H54 (cell line): Measurements from ENCODE around the gene PTPRA.
A peak's percentile ranks its signal among the peaks of the same experiment; 100 is the strongest.
"Not testable (repeated sequence)": the region's sequence is repeated elsewhere in the genome, so short reads cannot be mapped to it uniquely, and the experiment has no call there.

Source experiments
- DNase-seq: peaks from one replicate; pipeline ENCODE4 v3.0.0; 2011; ENCODE audit warnings: low spot score, mixed read lengths; ENCODE audit not compliant: insufficient read length
- FAIRE-seq: peaks from 3 replicates; lab custom pipeline; 2011; peaks lifted over from hg19 to GRCh38; lab: Jason Lieb, UNC
- POLR2A ChIP-seq: IDR thresholded peaks from 2 replicates; pipeline ENCODE4 v1.6.1; 2011; ENCODE audit warnings: low read depth, mild to moderate bottlenecking, low read length

The PTPRA gene

DNA sequence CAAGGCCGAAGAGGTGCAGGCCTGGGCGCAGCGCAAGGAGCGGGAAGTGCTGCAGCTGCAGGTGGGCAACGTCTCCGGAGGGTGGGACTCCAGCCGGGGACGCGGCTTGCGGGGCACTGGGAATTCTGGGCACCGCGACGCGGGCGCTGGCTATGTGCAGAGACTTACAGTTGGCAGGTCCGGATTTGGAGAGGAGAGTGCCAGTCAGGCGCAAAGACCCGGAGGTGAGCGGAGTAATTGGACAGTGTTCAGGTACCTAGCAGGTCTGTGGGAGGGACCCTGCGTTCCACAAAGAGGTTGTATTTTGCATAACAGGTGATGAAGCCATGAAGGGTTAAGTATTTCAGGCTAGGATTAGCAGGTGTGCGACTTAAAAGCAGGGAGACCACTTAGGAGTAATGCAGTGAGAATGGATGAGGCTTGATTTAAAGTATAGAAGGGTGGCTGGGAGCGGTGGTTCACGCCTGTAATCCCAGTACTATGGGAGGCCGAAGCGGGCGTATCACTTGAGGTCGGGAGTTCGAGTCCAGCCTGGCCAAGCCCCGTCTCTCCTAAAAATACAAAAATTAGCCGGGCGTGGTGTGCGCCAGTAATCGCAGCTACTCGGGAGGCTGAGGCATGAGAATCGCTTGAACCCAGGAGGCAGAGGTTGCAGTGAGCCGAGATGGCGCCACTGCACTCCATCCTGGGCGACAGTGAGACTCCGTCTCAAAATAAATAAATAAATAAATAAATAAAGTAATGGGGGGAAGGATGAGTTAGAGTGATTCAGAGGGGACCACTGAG lies 173.6 kb downstream of the PTPRA start:
- FAIRE-seq (no peak), DNase-seq (no peak)
- TF ChIP-seq POLR2A = no peak

DNA sequence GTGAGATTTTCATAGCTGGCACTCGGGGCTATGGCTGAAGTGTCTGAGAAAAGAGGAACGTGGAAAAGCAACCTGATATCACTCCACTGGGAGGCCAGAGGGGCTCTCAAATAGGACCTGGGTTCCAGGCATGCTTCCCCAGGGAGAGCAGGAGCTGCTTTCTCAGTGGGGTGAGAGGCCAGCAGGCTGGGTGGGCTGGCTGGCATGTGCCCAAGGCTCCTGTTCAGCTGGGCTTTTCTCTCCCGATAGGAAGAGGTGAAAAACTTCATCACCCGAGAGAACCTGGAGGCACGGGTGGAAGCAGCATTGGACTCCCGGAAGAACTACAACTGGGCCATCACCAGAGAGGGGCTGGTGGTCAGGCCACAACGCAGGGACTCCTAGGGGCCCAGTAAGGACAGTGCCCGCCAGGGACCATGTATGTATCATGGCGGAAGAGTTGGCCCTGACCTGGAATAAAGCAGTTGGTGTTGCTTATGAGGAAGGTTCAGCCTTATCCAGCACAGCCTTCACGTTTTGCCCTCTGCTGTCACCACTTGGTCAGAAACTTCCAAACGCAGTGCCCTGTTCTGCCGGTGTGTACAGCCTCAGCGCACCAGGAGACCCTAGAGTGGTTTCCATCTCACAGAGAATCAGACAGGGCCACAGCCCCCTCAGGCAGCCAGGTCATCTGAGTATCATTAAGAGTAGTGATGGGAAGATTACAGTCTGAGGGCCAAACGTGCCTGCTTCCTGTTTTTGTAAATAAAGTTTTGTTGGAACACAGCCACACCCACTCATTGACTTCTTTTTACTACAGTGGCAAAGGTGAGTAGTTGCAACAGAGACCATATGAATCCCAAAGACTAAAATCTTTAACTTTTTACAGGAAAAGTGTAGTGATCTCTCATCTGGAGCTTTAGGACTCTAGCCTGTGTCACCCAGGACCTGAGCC lies 174.5 kb downstream of the PTPRA start:
- FAIRE-seq (no peak), DNase-seq (no peak)
- TF ChIP-seq POLR2A = no peak

DNA sequence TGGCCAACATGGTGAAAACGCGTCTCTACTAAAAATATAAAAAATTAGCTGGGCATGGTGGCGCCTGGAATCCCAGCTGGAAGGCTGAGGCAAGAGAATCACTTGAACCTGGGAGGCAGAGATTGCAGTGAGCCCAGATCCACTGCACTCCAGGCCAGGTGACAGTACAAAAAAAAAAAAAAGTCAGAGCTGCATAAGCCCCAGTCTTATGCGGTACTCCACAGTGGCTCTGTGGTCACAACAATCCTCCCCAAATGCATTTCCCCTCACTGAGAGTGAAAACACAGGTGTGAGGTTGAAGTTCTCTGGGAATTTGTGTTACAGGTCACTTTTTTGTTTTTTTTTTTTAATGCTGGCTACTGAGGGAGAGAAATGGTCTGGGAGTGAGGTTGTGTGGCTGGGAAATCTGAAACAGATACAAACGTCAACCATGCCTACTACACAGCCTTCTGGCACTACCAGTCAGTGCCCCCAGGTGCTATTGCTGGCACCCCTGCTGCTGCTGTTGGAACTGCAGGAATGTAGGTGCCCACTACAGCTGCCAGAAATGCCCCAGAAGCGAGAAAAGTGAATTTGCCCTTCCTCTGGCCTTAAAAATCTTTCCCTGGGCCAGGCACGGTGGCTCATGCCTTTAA lies 178.2 kb downstream of the PTPRA start:
- no peak for DNase-seq

DNA sequence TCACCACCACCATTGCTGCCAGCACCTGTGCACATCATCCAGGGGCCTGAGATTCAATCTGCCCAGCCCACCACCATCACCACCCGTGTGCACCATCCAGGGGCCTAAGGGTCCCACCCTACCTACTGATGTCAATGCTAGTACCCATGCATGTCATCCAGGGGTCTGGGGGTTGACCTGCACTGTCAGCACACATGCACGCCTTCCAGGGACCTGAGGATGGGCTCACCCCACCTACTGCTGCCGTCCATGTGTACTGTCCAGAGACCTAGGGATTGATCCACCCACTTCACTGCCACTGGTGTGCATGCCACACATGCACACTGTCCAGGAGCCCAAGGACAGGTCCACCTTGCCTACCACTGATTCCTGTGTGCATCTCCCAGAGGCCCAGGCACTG lies 186.2 kb downstream of the PTPRA start:
- DNase-seq = no peak
- FAIRE-seq = no peak
- TF ChIP-seq POLR2A = no peak

More for the DNA sequence above, 178.2 kb downstream of the PTPRA start:
- no peak for TF ChIP-seq POLR2A
- FAIRE-seq = no peak

DNA sequence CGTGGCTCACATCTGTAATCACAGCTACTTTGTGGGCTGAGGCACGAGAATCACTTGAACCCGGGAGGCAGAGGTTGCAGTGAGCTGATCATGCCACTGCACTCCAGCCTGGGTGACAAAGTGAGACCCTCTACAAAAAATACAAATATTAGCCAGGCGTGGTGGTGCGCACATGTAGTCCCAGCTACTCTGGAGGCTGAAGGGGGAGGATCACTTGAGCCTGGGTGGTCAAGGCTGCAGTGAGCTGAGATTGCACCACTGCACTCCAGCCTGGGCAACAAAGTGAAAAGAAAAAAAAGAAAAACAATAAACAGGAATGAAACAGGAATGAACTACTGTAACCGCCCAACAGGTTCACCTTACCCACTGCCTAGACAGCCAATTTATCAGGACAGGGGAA lies 190.8 kb downstream of the PTPRA start:
- DNase-seq = not testable (repeated sequence)

DNA sequence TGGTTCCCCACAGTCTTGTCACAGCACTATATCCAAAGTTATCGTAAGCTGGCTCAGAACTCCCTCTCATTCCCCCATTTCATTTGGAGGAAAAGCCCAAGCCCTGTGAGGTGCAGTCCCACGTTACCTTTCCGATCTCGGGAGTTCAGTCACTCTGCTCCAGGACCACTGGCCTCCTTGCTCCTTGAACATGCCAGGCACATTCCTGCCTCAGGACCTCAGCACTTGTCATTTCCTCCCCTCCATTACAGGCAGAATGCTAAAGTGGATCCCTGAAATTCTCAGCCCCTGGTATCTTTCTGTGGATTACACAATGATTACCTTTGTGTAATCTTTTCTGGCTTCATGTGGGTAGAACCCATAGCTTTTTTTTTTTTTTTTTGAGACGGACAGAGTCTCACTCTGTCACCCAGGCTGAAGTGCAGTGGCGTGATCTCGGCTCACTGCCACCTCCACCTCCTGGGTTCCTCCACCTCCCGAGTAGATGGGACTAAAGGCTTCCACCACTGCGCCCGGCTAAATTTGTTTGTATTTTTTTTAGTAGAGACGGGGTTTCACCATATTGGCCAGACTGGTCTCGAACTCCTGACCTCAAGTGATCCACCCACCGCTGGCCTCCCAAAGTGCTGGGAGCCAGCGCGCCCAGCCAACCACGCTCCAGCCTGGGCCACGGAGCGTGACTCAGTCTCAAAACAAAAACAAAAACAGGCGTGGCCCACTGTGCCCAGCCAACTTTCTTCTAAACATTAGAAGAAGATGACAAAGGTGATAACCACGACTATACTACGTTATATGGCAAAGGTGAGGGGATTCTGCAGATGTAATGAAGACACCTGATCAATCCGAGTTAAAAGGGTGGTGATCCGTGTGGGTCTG lies 194.1 kb downstream of the PTPRA start:
- TF ChIP-seq POLR2A = no peak
- no peak for DNase-seq
- FAIRE-seq = no peak

More for the DNA sequence above, 190.8 kb downstream of the PTPRA start:
- FAIRE-seq = not testable (repeated sequence)

DNA sequence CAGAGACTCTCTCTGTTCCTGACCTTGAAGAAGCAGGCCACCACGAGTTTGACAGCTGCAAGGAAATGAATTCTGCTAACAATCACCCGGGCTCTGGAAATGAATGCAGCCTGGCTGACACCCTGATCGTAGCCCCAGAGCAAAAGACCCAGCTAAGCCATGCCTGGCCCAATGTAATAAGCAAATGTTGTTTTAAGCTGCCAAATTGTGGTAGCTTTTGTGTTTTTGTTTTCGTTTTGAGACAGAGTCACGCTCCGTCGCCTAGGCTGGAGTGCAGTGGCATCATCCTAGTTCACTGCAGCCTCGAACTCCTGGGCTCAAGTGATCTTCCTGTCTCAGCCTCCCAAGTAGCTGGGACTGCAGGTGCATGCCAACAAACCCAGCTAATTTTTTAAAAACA lies 194.8 kb downstream of the PTPRA start:
- FAIRE-seq (no peak), DNase-seq (no peak)
- TF ChIP-seq POLR2A = no peak

DNA sequence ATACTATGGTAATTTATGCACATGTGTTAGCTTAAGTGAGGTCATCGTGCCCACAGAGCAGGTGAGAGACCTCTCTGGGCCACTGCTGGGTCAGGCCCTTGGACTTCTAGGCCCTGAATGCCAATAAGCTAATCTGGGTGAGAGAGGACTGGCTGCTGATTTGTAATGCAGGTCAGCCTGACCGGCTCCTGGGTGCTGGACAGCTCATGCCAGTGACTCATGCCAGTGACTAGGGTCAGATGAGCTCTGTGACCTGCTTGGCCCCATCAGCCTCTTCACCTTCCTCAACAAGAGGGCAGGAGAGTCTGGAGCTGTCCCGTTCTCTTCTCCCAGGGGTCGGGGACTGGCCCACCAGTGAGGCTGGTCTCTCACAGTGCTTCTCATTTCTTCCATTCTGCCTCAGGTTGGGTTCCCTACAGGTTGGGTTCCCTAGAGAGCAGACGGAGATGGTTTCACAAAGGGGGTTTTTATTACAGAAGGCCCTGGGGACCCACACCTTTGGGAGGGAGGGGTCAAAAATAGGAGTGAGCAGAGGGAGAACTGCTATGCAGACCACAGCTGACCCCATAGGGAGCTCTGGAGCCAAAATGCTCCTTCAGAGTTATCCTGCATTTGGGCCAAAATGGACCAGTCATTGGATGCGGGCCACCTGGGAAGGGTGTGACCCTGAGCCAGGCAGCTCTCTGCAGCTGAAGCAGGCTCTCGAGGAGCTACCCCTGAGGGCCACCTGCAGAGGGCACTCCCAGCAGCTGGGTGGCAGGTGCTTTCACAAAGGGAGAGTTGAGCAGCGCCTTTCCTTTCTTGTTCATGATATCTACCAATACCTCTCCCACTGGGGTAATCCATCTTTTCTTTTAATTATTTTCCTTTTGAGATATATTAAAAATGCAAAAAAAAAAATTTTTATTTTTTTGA lies 196.0 kb downstream of the PTPRA start:
- FAIRE-seq (peak; percentile 77), DNase-seq (peak; percentile 82)
- no peak for TF ChIP-seq POLR2A

DNA sequence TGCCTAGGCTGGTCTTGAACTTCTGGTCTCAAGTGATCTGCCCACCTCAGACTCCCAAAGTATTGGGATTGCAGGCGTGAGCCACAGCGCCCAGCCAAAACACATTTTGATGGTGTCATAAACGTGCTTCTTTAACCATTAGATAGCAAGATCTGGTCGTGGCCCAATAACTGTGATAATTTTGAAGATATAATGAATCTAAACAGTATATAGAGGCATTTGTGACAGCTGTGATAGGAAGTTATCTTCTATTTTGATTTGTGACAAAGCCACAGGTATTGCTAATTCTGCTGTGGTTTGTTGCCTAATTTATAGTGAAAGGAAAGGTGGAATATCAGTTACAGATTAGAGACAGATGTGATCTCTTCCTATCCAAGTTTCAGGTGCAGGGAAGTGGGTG lies 197.4 kb downstream of the PTPRA start:
- FAIRE-seq (no peak), DNase-seq (no peak)
- no peak for TF ChIP-seq POLR2A

DNA sequence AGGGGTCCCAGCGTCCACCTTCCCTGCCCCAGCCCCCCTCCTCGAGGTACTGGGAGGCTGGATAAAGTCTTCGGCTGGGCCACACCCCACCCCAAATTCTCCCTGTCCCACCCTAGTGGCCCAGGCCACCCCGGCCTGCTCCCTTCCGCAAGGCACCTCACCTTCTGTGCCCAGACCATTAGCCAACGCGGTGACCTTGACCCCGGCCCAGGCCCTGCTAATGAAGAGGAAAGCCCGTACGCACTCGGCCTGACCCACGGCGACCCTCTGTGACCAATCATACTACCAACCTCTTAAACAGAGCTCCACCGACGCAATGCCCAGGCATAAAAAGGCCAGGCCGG lies 198.0 kb downstream of the PTPRA start:
- DNase-seq (no peak), FAIRE-seq (no peak)
- no peak for TF ChIP-seq POLR2A

DNA sequence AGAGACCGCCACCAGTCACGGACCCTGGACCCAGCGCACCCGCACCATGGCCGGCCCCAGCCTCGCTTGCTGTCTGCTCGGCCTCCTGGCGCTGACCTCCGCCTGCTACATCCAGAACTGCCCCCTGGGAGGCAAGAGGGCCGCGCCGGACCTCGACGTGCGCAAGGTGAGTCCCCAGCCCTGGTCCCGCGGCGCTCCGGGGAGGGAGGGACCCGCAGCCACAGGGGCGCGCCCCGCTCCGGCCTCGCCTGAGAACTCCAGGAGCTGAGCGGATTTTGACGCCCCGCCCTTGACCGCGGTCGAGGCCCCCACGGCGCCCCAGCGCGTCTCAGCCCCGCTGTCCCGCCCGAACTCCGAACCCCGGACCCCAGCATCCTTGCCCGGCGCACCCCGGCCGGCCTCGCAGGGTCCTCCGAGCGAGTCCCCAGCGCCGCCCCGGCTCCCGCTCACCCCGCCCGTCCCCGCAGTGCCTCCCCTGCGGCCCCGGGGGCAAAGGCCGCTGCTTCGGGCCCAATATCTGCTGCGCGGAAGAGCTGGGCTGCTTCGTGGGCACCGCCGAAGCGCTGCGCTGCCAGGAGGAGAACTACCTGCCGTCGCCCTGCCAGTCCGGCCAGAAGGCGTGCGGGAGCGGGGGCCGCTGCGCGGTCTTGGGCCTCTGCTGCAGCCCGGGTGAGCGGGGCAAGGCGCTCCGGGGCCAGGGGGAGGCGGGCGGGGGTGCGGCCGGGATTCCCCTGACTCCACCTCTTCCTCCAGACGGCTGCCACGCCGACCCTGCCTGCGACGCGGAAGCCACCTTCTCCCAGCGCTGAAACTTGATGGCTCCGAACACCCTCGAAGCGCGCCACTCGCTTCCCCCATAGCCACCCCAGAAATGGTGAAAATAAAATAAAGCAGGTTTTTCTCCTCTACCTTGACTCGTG lies 198.6 kb downstream of the PTPRA start, which contains the start of gene OXT:
OXT (plus strand) TSS at position 11 of the 920 bp plus-strand sequence; CDS start at position 47, 36 bp downstream.
- DNase-seq = no peak
- no peak for TF ChIP-seq POLR2A
- FAIRE-seq = no peak
